Measurements from ENCODE around the gene CAPN2.

CAPN2 gene

GRCh38 chr1:223702735-223703667, 9.3 kb upstream of the CAPN2 start:
- DNase-seq, result no peak

GRCh38 chr1:223703668-223704013, 8.7 kb upstream of the CAPN2 start:
- DNase-seq, result no peak

DNA sequence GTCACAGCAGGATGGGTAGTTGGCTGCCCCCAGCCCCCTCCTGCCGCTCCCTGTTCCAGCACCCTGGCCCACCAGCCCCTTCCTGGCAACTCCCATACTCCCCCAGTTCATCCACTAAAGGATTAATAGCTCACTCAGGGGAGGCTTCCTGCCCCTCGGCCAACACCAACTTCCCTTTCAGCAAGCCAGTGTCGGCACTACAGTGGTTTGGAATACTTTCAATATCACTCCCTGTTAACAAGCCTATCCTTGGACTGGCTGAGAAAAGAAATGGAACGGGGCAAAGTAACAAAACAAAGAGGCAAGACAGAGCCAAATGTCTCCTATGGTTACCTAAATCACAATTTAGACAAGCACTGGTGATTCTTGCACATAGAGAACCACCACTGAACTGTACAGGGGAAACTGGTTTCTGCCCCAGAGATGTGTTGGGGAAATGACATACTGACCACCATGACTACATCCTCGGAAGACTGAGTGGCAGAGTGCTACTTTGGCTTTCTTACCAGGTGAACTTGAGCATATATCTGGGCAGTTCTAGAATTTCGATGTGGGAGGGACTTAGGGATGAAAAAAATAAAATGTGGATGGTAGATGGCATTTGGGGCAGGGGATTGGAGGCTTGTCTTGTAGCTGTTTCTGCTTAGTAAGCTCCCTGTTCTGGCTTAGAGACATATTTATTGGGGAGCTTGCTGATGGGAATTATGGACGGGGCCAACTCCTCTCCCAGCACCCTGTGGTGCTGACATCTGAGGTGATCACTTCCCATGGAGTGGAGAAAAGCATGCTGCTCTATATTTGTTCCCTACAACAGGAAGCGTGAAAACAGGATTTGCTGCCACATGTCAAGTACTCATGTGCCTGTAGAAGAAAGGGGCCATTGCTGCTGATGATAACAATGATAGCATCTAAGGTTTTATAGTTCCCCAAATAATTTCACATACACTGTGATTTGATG, 7.1 kb upstream of the CAPN2 start:
- DNase-seq, result no peak

DNA sequence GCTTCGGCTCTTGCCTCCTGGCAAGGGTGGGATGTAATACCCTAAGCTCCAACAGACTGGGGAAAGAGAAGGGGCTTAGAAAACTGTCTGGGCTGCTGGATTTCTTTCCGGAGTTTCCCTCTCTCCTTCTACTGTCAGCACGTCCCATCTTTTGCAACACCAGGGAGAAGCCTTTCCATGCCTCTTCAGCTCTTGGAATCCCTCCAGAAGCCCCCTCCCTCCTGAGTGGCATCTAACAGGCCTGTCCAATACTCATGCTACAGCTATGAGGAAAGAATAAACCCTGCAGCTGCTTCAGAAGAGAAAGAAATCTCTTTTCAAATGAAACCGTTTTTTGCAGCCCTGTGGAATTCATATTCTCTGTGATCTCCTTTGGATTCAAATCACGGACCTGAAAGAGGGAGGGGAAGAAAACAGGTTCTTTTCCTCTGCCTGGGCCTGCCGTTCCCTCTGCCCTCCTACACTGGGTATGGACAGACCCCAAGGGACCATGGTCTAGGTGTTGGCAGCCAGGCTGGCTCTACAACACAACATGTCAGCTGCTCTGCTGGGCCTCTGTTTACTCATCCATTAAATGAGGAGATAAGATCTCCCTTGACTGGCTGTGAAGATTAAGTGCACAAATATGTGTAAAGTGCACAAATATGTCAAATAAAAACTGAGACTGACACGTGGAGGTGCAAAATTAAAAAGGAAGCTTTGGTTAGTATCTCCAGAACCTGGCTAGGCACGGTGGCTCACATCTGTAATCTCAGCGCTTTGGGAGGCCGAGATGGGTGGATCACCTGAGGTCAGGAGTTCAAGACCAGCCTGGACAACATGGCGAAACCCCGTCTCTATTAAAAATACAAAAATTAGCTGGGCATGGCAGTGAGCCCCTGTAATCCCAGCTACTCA, 6.0 kb upstream of the CAPN2 start:
- DNase-seq, result no peak

DNA sequence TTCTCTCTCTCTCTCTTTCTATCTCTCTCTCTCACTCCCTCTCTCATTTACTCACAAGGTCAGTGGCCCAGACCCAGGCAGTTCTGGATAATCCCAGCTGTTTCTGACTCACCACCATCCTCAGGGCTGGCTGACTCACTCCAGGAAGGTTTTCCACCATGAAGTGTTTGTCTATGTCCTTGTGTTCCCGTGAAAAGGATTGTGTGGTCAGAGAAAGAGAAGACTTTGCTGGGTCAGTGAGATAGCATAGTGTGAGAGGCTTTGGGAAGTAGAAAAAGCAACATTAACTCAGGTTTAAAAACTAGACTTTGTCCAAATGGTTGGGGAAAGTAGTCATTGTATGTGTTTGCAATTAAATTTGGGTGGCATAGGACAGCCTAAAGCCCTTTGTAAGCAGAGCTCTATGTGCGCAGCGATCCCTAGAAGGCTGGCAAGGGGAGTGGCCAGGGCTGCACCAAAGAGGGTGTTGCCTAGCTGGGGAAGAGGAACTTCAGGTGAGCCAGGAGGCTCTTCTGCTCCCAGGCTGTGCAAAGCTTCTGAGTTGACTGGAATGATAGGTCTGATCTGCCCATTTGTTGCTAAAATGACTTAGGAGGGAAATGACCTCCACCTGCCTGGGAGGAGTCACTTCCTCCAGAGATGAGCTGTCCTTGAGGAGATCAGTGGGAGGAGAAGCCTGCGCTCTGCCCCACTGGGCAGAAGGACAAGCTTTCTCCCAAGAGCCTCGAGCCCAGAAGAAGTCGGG, 4.9 kb upstream of the CAPN2 start:
- no peak for DNase-seq

DNA sequence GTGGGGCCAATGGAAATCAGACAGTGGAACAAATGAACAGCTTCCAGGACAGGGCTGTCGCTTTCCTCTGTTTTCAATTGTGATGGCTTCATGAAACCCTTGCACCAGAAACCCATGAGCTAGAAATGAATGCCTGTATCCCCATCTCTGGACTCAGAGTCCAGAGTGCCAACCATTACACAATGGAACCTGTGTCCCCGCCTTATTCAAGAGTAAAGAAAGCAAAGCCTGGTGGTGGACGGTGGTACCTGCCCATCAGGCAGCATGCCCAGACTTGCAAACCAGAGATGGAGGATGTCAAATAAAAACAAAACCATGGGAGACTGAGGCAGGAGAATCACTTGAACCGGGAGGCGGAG, 4.4 kb upstream of the CAPN2 start:
- DNase-seq, result no peak

GRCh38 chr1:223708651-223709268, 3.6 kb upstream of the CAPN2 start:
- DNase-seq, result no peak

DNA sequence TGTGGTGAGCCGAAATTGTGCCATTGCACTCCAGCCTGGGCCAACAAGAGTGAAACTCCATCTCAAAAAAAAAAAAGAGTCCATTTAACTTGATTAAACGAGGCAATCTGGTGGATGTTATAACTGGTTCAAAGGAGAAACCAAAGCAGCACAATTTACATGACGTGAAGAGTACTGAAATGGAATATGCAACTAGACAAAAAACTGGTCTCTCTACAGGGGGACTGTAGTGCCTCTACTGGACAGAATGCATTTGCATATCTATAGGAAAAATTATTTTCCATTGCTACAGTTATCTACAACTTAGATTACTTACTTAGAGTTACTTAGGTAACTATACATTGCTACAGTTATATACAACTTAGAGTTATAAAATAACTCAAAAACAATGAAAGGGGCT, 2.7 kb upstream of the CAPN2 start:
- no peak for DNase-seq

DNA sequence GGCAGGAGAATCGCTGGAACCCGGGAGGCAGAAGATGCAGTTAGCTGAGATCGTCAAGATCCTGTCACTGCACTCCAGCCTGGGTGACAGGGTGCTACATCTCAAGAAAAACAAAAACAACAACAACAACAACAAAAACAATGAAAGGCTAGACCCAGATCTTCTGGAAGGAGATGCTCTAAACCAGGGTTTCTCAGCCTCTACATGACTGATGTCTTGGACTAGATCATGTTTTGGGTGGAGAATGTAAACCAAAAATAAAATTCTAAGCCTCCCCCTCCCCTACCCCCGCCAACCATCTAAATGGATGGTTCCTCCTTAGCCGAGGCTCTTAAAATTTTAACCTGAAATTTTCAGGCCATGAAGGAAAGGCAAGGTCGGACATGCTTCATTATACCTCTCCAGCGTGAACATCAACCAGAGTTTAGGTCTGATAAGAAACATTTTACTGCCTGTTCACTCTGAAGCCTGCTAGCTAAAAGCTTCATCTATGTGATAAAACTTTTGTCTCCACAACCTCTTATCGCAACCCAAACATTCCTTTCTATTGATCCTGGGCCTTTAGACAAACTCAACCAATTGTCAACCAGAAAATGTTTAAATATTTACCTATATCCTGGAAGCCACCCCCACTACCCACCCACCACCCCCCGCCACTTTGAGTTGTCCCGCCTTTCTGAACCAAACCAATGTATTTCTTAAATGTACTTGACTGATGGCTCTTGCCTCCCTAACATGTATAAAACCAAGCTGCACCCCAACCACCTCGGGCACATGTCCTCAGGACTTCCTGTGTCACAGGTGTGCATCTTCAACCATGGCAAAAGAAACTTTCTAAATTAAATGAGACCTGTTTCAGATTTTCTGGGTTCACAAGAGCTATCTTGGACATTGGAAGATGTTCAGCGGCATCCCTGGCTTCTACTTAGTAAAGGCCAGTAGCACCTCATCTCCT, 1.9 kb upstream of the CAPN2 start:
- no peak for DNase-seq

GRCh38 chr1:223711173-223711572, 1.2 kb upstream of the CAPN2 start:
- no peak for DNase-seq

GRCh38 chr1:223711747-223712193, 569 bp upstream of the CAPN2 start:
- DNase-seq, result no peak

GRCh38 chr1:223712850-223713474, 623 bp downstream of the CAPN2 start:
- peak; percentile 75 for DNase-seq

DNA sequence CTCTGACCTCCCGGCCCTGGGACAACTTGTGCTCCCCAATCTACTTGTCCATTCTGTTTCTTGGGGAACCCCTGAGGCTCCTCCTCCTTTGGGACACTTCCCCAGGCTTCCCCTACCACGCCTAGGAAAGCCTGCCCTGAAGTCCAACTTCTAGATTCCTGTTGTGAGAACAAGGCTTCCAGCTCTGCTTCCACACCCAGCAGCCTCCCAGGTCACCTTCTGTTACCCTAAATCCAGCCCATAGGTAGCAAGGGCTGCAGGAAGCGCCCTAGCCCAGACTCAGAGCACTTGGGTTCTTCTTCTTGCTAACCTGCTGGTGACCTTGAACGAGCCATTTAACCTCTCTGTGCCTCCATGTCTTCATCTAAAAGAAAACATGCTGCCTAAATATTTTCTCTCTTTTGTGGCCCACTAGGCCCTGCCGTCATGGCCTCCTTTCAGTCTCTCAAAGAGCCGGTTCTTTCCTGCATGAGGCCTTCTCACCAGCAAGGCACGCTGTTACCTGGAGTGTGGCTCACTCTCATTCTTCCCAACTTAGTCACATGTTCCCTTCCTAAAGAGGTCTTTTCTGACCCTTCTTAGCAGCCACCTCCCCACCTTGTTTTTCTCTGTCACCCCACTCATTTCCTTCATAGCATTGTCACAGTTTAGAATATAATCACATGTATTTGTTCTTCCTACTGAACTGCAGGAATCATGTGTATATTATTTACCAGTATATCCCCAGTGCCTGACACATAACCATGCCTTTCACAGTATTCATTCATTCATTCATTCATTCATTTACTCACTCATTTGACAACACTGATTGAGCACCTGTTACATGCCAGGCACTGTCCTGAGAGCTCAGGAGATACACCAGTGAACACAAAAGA, 1.4 kb downstream of the CAPN2 start:
- DNase-seq, result no peak

GRCh38 chr1:223714421-223714724, 2.0 kb downstream of the CAPN2 start:
- no peak for DNase-seq

DNA sequence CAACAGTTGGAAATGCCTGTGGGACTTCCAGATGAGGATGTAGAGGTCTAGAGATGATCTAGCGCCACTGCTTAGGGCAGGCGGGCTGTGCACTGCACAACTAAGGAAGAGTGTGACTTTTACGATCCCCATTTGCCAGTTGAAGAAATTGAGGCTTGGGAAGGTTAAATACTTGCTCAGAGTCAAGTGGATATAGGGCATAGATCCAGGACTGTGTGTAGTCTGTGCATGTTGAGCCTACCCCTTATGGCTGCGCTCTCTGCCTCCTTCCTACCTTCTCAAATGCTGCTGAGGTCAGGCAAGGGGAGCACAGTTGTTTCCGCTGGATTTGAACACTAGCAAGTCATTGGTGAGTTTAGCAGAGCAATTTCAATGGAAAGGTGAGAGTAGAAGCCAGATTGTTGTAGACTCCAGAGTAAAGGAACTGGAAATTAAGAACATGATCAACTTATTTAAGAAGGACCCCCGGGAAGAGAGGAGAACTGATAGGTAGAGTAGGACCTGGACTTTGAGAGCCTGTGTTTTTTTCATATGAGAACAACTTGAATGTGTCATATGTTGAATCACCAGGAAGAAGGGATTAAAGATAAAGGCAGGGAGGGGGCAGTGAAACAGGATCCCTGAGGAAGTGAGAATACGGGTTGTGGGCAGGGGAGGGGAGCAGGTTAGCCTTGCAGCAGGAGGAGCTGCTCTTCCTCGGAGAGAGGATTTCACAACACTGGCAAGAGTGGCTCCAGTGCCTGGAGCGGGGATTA, 2.7 kb downstream of the CAPN2 start:
- no peak for DNase-seq

GRCh38 chr1:223715604-223716172, 3.3 kb downstream of the CAPN2 start:
- DNase-seq, result no peak

- no peak for DNase-seq
These were observed 4.0 kb downstream of the CAPN2 start for GRCh38 chr1:223716302-223716862.

Data from retina (tissue), 1 donor.